Mucosa of stomach (tissue), 1 donor: ENCODE measurements around the gene NLRP3.
"Not testable (repeated sequence)": the region's sequence is repeated elsewhere in the genome, so short reads cannot be mapped to it uniquely, and the experiment has no call there.

ENCODE experiments used
- H3K27me3 ChIP-seq: one replicate; pipeline ENCODE4 v1.7.0; 2013; ENCODE audit warnings: mild to moderate bottlenecking, low read length; ENCODE audit not compliant: control insufficient read depth, insufficient read depth
- H3K36me3 ChIP-seq: one replicate; pipeline ENCODE4 v1.7.0; 2013; ENCODE audit warnings: low read length; ENCODE audit not compliant: control insufficient read depth, insufficient read depth
- H3K4me1 ChIP-seq: one replicate; pipeline ENCODE4 v1.7.0; 2013; ENCODE audit warnings: mild to moderate bottlenecking, low read length; ENCODE audit not compliant: control insufficient read depth, insufficient read depth
- H3K4me3 ChIP-seq: one replicate; pipeline ENCODE4 v1.7.0; 2013; ENCODE audit warnings: low read length
- H3K9ac ChIP-seq: one replicate; pipeline ENCODE4 v1.7.0; 2013; ENCODE audit warnings: mild to moderate bottlenecking, low read length, moderate library complexity
- H3K9me3 ChIP-seq: one replicate; pipeline ENCODE4 v1.7.0; 2013; ENCODE audit warnings: mild to moderate bottlenecking, low read length, moderate library complexity; ENCODE audit not compliant: control insufficient read depth
- donor health status: Pancreatic carcinoma.

The NLRP3 gene

DNA sequence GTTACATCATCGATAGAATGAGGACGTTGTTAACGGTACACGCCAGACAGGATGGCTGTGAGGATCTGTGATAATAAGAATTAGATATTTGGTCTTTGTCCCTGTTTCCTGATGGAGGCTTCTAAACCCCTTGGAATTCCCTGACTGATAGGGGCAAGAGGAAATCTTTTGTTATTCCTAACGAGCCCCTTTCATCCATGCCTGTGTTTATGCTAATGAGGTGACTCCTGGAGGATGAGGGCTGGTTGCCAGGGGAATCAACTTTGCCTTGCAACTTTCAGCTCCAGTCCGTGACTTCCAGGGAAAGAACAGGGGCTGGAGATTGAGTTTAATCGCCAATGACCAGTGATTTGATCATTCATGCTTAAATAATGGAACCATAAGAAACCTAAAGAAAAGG lies 39.3 kb upstream of the NLRP3 start:
- H3K9me3 ChIP-seq, result no peaks in the 10 kb centered on the region
- no peaks in the 10 kb centered on the region for H3K4me1 ChIP-seq
- no peaks in the 10 kb centered on the region for H3K36me3 ChIP-seq
- no peaks in the 10 kb centered on the region for H3K27me3 ChIP-seq
- H3K4me3 ChIP-seq, result no peak overlapping the region
- H3K9ac ChIP-seq, result no peak overlapping the region

DNA sequence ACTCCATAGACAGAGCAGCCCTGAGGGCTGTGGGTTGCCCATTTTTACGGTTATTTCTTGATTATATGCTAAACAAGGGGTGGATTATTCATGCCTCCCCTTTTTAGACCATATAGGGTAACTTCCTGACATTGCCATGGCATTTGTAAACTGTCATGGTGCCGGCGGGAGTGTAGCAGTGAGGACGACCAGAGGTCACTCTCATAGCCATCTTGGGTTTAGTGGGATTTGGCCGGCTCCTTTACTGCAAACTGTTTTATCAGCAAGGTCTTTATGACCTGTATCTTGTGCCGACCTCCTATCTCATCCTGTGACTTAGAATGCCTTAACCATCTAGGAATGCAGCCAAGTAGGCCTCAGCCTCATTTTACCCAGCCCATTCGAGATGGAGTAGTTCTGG lies 38.3 kb upstream of the NLRP3 start:
- not testable (repeated sequence) for H3K4me3 ChIP-seq, H3K27me3 ChIP-seq, H3K4me1 ChIP-seq, H3K36me3 ChIP-seq, H3K9ac ChIP-seq, H3K9me3 ChIP-seq

DNA sequence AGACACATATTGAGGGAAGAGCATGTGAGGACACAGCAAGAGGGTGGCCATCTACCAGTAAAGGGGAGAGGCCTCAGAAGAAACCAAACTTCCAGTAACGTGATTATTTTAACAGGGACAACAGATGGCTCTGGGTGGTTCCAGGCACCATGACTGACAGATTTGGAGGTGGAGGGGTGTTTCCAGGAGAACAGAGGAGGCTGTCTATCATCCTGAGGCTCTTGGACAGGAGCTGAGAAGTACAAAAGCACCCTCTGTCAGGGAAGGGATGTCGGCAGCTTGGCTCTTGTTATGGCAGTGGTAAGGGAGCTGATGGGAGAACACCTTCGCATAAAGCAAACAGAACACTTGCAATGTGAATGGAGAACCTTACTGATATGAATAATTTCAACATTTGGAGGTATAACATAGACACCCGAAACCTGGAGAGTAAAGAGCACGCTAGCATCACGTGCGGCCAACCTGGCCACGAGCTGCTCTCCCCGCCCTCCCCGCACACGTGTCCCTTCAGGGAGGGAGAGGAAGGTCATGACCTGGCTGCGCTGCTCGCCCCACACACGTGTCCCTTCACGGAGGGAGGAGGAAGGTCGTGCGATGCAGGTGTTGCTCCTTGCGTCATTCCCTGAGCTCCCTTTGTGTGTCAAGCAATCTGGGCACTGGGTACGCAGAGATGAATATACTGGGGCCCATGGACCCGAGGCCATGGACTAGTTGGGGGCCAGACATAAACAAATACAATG lies 37.5 kb upstream of the NLRP3 start:
- no peak overlapping the region for H3K4me3 ChIP-seq
- no peaks in the 10 kb centered on the region for H3K36me3 ChIP-seq
- H3K9me3 ChIP-seq, result no peaks in the 10 kb centered on the region
- H3K27me3 ChIP-seq, result no peaks in the 10 kb centered on the region
- H3K4me1 ChIP-seq, result no peaks in the 10 kb centered on the region
- H3K9ac ChIP-seq, result no peak overlapping the region

DNA sequence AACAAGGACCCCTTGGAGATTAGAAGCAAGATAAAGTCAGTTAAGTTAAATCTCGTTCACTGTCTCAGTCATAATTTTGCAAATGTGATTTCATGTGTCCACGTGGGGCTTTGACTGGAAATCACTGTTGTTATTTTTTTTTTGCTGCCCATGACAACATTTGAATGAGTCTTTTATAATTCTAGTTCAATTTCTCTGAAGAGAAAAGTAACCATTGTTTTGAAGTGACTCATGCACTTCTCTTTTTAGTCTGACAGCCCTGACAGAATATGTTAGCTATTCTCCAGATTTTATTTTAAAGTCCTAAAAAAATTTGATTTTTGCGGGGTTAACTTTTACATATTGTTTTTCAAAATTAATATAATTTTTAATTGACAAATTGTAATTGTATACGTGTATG lies 30.7 kb upstream of the NLRP3 start:
- Histone ChIP-seq H3K4me1 (no peaks in the 10 kb centered on the region), H3K36me3 (no peaks in the 10 kb centered on the region), H3K27me3 (no peaks in the 10 kb centered on the region), H3K9ac (no peak overlapping the region), H3K4me3 (no peak overlapping the region), H3K9me3 (no peaks in the 10 kb centered on the region)

DNA sequence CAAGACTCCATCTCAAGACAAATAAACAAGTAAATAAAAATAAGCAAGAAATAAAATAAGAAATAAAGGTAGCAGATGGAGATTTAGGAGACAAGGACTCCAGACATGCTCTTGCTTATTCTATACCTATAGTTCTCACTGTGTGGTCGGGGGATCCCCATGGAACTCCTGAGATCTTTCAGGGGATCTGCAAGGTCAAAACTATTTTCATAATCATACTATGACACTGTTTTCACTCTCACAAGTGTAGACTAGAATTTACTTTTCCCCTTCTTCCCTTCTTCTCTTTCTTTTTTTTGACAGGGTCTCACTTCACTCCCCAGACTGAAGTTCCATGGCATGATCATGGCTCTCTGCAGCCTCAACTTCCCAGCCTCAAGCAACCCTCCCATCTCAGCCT lies 29.8 kb upstream of the NLRP3 start:
- Histone ChIP-seq H3K36me3 (no peaks in the 10 kb centered on the region), H3K4me1 (no peaks in the 10 kb centered on the region), H3K9ac (no peak overlapping the region), H3K27me3 (no peaks in the 10 kb centered on the region), H3K4me3 (no peak overlapping the region), H3K9me3 (no peaks in the 10 kb centered on the region)

DNA sequence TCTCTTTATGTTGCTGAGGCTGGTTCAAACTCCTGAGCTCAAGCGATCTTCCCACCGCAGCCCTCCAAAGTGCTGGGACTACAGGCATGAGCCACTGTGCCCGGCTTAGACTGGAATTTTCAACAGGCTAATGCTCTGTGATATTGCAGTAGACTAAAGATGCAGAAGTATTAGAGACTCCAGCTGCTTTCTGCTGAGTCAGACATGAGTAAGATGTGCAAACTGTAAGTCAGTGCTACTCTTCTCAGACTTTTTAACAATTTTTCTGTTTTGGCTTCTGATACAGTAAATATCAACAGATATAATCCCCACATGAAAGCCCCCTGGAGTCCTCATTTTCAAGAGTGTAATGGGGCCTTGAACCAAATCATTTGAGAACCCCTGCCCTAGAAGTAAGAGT lies 29.3 kb upstream of the NLRP3 start:
- Histone ChIP-seq H3K4me3 (no peak overlapping the region), H3K9ac (no peak overlapping the region), H3K4me1 (no peaks in the 10 kb centered on the region), H3K36me3 (no peaks in the 10 kb centered on the region), H3K27me3 (no peaks in the 10 kb centered on the region), H3K9me3 (no peaks in the 10 kb centered on the region)

DNA sequence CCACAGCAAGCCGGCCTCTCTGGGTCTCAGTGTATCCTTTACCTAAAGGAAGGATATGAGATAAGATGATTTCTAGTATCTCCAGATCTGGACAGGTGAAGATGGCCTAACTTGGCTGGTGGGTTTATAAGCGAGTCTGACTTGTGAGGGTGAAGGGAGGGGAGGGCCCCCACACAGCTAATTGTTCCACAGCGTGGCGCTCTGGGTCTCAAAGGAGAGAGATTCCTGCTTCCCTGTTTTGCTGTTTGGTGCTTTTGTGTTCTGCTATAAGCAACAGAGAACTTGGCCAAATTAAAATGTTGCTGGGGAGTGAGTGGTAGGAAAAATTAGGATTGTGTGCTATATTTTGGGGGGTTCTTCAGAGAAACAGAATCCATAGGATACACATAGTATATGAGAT lies 28.9 kb upstream of the NLRP3 start:
- no peaks in the 10 kb centered on the region for H3K4me1 ChIP-seq

DNA sequence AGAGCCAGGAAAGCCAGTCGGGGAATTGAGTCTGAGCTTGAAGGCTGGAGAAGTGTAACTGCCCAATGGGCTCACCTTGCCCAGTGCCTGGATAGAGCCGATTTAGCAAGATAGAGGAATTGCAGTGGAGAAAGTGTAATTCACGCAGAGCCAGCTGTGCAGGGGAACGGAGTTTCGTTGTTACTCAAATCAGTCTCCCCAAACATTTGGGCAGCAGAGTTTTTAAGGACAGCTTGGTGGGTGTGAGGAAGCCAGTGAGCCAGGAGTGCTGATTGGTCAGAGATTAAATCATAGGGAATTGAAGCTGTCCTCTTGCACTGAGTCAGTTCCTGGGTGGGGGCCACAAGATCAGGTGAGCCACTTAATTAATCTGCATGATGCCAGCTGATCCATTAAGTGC lies 28.4 kb upstream of the NLRP3 start:
- no peaks in the 10 kb centered on the region for H3K9me3 ChIP-seq
- H3K36me3 ChIP-seq, result no peaks in the 10 kb centered on the region
- no peak overlapping the region for H3K4me3 ChIP-seq
- no peaks in the 10 kb centered on the region for H3K4me1 ChIP-seq
- no peak overlapping the region for H3K9ac ChIP-seq
- no peaks in the 10 kb centered on the region for H3K27me3 ChIP-seq

More for the DNA sequence above, 28.9 kb upstream of the NLRP3 start:
- no peaks in the 10 kb centered on the region for H3K36me3 ChIP-seq
- no peaks in the 10 kb centered on the region for H3K9me3 ChIP-seq
- no peaks in the 10 kb centered on the region for H3K27me3 ChIP-seq
- H3K9ac ChIP-seq, result no peak overlapping the region
- no peak overlapping the region for H3K4me3 ChIP-seq

DNA sequence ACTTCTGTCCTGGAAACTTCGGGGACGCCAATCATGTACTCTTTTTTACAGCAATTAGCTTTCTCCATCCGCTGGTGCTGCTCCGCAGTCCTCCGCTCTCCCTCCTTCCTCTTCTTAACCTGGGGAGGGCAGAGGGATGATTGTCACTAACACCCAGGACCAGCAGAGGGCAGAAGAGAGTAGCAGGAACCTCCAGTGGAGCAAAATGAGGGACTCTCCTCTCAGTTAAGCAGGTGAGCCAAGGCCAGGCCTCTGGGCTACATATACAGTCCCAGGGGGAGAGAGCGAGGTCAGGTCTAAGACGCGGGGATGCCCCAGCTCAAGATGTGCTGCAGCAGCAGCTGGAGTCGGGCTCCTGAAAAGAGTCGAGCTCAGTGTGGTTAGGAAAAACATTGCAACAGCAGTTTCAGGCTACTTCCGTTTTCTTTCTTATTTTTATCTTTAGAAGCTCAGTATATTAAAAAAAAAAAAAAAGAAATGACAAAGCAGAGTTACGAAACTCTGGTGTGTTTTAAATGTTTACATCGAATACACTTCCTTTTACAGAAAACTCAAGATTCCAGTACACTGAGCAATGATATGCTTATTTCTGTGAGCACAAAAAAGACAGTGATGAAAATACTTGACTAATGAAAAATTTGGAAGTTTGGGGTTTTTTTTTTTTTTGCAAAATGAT lies 25.7 kb upstream of the NLRP3 start:
- peak overlapping the region; percentile 57 for H3K9ac ChIP-seq
- peak overlapping the region; percentile 31 for H3K4me3 ChIP-seq

DNA sequence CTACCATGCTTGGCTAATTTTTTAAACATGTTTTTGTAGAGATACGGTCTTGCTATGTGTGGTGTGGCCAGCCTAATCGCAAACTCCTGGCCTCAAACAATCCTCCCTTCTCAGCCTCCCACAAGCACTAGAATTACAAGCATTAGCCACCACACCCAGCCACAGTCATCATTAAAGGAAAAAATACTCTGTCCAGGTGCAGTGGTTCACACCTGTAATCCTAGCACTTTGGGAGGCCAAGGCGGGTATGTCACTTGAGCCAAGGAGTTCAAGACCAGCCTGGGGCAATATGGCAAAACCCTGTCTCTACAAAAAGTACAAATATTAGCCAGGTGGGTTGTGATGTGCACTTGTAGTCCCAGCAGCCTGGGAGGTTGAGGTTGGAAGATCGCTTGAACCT lies 25.0 kb upstream of the NLRP3 start:
- no peaks in the 10 kb centered on the region for H3K9me3 ChIP-seq
- no peak overlapping the region for H3K9ac ChIP-seq
- H3K27me3 ChIP-seq, result no peaks in the 10 kb centered on the region
- H3K4me1 ChIP-seq, result no peaks in the 10 kb centered on the region
- H3K36me3 ChIP-seq, result no peaks in the 10 kb centered on the region
- no peak overlapping the region for H3K4me3 ChIP-seq

More for the DNA sequence above, 25.7 kb upstream of the NLRP3 start:
- no peaks in the 10 kb centered on the region for H3K36me3 ChIP-seq
- no peaks in the 10 kb centered on the region for H3K4me1 ChIP-seq
- no peaks in the 10 kb centered on the region for H3K27me3 ChIP-seq
- no peaks in the 10 kb centered on the region for H3K9me3 ChIP-seq

DNA sequence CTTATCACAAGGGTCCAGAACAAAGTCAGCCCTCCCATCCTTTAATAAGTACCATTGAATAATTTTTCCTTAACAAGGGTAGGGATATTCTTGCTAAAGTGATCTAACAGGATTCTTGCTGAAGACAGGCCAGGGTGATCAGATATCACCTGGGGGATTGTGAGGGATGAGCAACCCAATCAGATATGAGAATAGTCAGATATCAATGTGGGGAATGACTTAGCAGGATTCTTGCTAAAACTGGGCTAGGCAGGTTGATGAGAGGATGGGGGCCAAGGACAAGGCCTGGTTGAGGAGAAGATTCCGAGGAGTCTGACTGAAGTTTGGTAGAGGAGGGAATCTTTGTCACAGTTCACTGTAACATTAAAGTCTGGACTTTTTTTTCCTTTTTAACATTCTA lies 23.9 kb upstream of the NLRP3 start:
- H3K4me3 ChIP-seq, result no peak overlapping the region
- no peaks in the 10 kb centered on the region for H3K36me3 ChIP-seq
- H3K4me1 ChIP-seq, result no peaks in the 10 kb centered on the region

DNA sequence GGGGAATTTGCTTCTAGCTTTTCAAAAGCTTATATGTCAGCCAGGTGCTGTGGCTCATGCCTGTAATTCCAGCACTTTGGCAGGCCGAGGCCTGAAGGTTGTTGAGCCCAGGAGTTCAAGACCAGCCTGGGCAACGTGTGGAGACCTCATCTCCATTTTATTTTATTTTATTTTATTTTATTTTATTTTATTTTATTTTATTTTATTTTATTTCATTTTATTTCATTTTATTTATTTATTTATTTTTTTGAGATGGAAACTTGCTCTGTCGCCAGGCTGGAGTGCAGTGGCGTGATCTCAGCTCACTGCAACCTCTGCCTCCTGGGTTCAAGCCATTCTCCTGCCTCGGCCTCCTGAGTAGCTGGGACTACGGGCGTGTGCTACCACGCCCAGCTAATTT lies 20.9 kb upstream of the NLRP3 start:
- H3K4me1 ChIP-seq, H3K4me3 ChIP-seq, H3K27me3 ChIP-seq, H3K36me3 ChIP-seq, H3K9ac ChIP-seq, H3K9me3 ChIP-seq: not testable (repeated sequence)

More for the DNA sequence above, 23.9 kb upstream of the NLRP3 start:
- Histone ChIP-seq H3K9me3 (no peaks in the 10 kb centered on the region), H3K9ac (no peak overlapping the region), H3K27me3 (no peaks in the 10 kb centered on the region)
